Measurements from ENCODE around the gene AKAP17A. TPM values are rescaled to one million over a fixed set of nuclear protein-coding genes. Genes with fewer than 3 reads are reported as not detected.

The AKAP17A gene
- total RNA-seq, 6 experiments from 2014 or later = 21.4 to 24.6 (median 23.6) TPM

DNA sequence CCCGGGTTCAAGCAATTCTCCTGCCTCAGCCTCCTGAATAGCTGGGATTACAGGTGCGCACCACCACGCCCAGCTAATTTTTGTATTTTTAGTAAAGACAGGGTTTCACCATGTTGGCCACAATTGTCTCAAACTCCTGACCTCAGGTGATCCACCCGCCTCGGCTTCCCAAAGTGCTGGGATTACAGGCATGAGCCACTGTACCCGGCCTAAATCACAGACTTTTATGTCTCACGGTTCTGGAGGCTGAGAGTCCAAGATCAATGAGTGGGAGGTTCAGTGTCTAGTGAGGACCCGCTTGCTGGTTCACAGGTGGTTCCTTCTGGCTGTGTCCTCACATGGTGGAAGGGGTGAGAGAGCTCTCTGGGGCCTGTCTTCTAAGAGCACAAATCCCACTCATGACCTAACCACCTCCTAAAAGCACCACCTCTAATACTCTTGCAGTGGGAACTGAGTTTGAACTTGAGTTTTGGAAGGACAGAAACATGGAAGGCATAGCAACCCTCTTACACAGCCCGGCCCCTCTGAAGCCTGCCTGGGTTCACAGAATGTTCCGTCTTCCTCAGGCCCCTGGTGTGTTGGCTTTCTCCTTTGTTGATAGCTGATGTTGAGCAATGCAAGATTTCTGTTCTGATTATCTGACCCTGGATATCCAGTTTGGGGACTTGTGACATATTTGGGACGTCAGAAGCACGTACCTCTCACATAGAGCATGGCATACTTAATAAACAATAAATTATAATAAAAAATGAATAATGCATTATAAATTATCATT lies 1.9 kb upstream of the AKAP17A start:
- Mint-ChIP-seq H3K27ac (no peak overlapping the region), H3K4me1 (ENCODE audit: low read depth) (peaks cover 8% of the 10 kb centered on the region; the same call in 1 of the 2 replicates), H3K4me3 (no peak overlapping the region), H3K9me3 (no peaks in the 10 kb centered on the region), H3K27me3 (ENCODE audit: insufficient read depth) (peaks cover 1% of the 10 kb centered on the region; the same call in 1 of the 2 replicates), H3K36me3 (ENCODE audit: low read depth) (no peaks in the 10 kb centered on the region; the same call in 1 of the 2 replicates)
- TF ChIP-seq, protein P1, sequence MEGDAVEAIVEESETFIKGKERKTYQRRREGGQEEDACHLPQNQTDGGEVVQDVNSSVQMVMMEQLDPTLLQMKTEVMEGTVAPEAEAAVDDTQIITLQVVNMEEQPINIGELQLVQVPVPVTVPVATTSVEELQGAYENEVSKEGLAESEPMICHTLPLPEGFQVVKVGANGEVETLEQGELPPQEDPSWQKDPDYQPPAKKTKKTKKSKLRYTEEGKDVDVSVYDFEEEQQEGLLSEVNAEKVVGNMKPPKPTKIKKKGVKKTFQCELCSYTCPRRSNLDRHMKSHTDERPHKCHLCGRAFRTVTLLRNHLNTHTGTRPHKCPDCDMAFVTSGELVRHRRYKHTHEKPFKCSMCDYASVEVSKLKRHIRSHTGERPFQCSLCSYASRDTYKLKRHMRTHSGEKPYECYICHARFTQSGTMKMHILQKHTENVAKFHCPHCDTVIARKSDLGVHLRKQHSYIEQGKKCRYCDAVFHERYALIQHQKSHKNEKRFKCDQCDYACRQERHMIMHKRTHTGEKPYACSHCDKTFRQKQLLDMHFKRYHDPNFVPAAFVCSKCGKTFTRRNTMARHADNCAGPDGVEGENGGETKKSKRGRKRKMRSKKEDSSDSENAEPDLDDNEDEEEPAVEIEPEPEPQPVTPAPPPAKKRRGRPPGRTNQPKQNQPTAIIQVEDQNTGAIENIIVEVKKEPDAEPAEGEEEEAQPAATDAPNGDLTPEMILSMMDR (IDR thresholded peaks at IDR 0.05) = no peak
- no peak for DNase-seq

DNA sequence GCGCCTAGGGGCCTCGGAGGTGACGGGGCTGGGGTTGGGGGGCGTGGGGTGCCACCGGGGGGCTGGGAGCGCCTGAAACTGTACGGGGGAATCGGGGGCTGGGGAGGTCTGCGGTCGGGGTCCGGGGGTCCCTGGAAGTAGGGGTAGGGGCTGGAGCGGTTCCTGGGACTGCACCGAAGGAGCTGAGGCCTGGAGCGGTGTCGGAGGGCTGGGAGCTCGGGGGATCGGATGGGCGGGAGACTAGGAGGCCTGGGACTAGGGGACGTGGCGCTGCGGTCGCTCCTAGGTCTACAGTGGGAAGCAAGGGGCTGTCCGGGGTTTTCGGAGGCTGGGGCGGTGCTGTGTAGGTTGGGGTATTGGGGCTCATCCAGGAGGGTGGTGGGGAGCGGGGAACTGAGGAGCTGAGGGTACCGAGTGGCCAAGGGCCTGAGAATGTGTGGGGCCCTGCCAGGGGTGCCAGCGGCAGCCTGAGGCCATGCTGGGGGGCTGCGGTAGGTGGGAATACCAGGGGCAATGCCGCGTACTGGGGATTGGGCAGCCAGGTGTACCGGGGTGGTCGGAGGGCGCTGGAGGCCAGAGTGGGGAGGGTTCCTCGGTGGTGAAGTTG lies 562 bp downstream of the AKAP17A start:
- Mint-ChIP-seq H3K9me3 (no peaks in the 10 kb centered on the region), H3K36me3 (ENCODE audit: low read depth) (peaks cover 9% of the 10 kb centered on the region), H3K27ac (peak overlapping the region; percentile 95), H3K4me3 (peak overlapping the region; percentile 95), H3K4me1 (ENCODE audit: low read depth) (peaks cover 8% of the 10 kb centered on the region; the same call in 1 of the 2 replicates), H3K27me3 (ENCODE audit: insufficient read depth) (peaks cover 1% of the 10 kb centered on the region; the same call in 1 of the 2 replicates)
- DNase-seq = no peak
- TF ChIP-seq, protein P1 (IDR thresholded peaks at IDR 0.05) = no peak

DNA sequence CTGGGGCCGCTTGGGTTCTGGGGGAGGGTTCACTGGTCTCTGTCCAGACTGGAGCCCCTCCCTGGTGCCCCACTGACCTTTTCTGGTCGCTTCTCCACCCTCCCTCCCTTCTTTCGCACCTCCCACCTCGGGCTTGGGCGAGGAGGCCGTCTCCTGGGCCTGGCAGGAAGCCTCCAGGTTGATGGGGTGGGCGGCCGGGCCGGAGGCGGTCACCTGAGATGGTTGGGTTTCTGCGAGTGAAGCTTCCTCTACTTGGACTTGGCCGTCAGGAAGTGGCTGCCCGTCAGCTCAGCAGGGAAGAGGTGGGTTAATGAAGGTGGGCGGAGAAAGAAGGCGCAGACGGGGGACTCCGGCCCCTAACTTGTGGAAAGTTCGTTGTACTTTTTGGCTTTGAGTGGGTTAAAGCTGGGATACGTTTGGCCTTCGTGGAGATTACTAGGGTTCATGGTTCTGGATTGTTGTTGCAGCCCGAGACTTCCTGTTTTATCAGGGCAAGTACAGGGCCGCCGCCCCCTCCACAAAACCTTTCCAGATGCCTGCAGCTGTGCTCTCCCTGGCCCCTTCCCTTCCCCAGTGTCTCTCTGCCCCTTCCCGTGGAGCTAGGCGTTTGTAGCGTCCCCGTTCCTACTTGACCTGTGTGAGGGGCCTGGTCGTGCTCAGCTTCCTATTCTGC lies 1.2 kb downstream of the AKAP17A start:
- Mint-ChIP-seq H3K4me3 (peak overlapping the region; percentile 95), H3K36me3 (ENCODE audit: low read depth) (peaks cover 9% of the 10 kb centered on the region), H3K9me3 (no peaks in the 10 kb centered on the region), H3K4me1 (ENCODE audit: low read depth) (peaks cover 8% of the 10 kb centered on the region; the same call in 1 of the 2 replicates), H3K27me3 (ENCODE audit: insufficient read depth) (peaks cover 1% of the 10 kb centered on the region; the same call in 1 of the 2 replicates), H3K27ac (peak overlapping the region; percentile 95)
- no peak for DNase-seq
- TF ChIP-seq, protein P1 (IDR thresholded peaks at IDR 0.05) = no peak

DNA sequence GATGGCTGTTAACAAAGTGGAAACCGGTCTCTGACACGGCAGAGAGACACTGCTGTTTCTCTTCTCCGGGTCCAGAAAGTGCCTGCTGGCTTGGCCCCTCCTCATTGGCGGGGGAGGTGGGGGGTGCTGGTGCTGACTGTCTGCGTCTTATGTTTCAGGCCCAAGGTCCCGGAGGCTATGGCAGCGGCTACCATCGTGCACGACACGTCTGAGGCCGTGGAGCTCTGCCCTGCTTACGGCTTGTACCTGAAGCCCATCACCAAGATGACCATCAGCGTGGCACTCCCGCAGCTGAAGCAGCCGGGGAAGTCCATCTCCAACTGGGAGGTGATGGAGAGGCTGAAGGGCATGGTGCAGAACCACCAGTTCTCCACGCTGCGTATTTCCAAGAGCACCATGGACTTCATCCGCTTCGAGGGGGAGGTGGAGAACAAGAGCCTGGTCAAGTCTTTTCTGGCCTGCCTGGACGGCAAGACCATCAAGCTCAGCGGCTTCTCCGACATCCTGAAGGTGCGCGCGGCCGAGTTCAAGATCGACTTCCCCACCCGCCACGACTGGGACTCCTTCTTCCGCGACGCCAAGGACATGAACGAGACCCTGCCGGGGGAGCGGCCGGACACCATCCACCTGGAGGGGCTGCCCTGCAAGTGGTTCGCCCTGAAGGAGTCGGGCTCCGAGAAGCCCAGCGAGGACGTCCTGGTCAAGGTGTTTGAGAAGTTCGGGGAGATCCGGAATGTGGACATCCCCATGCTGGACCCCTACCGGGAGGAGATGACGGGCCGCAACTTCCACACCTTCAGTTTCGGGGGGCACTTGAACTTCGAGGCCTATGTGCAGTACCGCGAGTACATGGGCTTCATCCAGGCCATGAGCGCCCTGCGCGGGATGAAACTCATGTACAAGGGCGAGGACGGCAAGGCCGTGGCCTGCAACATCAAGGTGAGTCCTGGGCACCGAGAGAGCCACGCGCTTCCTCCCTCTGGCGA lies 2.2 kb downstream of the AKAP17A start:
- TF ChIP-seq, protein P1 (IDR thresholded peaks at IDR 0.05) = no peak
- H3K36me3 Mint-ChIP-seq (ENCODE audit: low read depth) = peaks cover 9% of the 10 kb centered on the region
- H3K4me1 Mint-ChIP-seq (ENCODE audit: low read depth) = peaks cover 8% of the 10 kb centered on the region; the same call in 1 of the 2 replicates
- peaks cover 1% of the 10 kb centered on the region for H3K27me3 Mint-ChIP-seq (ENCODE audit: insufficient read depth)
- H3K4me3 Mint-ChIP-seq = peak overlapping the region; percentile 95
- H3K27ac Mint-ChIP-seq = peak overlapping the region; percentile 95; the same call in 1 of the 2 replicates
- no peaks in the 10 kb centered on the region for H3K9me3 Mint-ChIP-seq
- no peak for DNase-seq

DNA sequence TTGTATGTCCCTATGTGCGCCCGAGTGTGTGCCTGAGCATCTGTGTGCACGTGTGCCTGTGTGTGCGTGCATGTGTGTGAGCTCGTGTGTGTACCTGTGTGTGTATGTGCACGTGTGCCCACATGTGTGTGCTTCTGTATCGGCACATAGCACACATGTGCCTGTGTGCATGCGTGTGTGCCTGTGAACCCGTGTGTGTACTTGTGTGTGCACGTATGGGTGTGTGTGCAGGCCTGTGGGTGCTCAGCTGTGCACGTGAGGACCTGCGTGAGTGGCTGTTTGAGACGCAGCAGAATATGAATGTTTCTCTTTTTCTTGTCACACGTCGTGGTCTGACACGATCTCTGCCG lies 4.3 kb downstream of the AKAP17A start:
- peaks cover 8% of the 10 kb centered on the region; the same call in 1 of the 2 replicates for H3K4me1 Mint-ChIP-seq (ENCODE audit: low read depth)
- TF ChIP-seq, protein P1 (IDR thresholded peaks at IDR 0.05) = no peak
- H3K4me3 Mint-ChIP-seq = no peak overlapping the region
- peaks cover 1% of the 10 kb centered on the region for H3K27me3 Mint-ChIP-seq (ENCODE audit: insufficient read depth)
- H3K9me3 Mint-ChIP-seq = no peaks in the 10 kb centered on the region
- H3K27ac Mint-ChIP-seq = no peak overlapping the region
- no peak for DNase-seq
- H3K36me3 Mint-ChIP-seq (ENCODE audit: low read depth) = peaks cover 15% of the 10 kb centered on the region

All from HFFc6 (cell line).